ENCODE data around the gene ASPSCR1.

DNA sequence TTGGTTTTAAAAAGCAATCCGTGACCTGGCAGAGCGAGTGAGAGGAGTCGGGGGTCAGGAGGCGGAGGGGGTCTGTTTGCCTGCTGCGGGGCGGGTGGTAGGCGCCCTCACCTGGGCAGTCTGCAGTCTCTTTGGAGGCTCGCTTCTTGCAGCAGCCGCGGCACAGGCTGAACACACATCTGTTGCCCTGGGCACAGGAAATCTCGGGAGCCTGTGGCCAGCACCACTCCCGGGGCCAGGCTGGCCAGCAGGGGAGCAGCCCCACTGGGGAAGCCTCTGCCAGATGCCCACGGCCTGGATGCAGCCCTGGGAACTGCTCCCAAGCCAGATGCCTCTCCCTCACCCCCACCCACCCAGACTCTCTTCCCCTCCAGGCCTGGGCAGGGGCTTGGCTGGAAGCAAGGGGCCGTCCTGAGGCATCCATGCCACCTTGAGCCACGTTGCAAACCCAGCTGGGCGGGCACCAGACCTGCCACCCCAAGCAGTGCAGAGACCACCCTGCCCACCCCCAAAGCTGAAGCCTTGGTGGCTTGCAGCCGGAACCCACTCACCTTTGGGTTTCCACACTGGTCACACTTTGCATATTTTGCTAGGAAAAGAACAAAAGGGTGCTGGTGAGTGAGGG, 80.9 kb downstream of the ASPSCR1 start:
- TF ChIP-seq CTCF (IDR thresholded peaks at IDR 0.05) (no peak), POLR2A (IDR thresholded peaks at IDR 0.05) (no peak), EP300 (IDR thresholded peaks at IDR 0.05) (no peak), POLR2AphosphoS5 (IDR thresholded peaks at IDR 0.05) (no peak)

Measured in gastroesophageal sphincter (tissue), 3 donors.